Stimulated activated CD8-positive, alpha-beta memory T cell treated with anti-CD3 and anti-CD28 coated beads, Interleukin-15, amount 100 ng/mL, for 1 hour (primary cell): ENCODE measurements around the gene MIPEP.

Experiments used
- DNase-seq: peaks from one replicate; pipeline ENCODE4 v3.0.0-alpha.2; 2020; ENCODE audit warnings: low read depth

Gene MIPEP

DNA sequence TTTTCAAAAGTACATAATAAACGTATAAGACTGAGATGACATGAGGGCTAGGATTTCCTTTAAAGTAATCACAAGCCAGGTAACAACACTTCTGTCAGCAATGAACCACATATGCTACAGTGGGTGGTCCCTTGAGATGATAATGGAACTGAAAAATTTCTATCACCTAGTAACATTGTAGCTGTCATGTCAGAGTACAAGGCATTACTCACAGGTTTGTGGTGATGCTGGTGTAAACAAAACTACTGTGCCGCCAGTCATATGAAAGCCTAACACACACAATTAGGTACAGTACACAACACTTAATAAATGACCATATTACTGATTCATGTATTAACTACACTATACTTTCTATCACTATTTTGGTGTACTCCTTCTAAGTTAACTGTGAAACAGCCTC lies 36.8 kb downstream of the MIPEP start:
- no peak for DNase-seq

- DNase-seq = no peak
Observed at GRCh38 chr13:23851106-23851505, 38.1 kb downstream of the MIPEP start.

DNA sequence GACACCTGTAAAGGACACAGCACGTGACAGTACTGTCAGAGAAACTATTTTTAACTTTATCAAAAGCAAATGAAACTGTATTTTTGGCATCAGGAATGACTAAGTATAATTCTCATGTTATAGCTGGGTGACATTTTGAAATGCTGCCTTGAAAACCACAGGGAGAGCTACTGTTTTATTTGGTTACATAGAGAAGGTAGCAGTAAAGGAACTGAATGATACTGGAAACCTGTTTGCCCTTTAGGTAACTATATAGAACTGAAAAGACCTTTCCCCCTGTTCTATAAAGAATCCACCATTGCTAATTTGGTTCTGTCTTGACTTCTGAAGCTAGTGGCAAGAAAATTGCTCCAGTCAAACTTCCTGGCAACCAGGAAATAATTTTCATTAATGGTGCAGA lies 39.1 kb downstream of the MIPEP start:
- DNase-seq = no peak

DNA sequence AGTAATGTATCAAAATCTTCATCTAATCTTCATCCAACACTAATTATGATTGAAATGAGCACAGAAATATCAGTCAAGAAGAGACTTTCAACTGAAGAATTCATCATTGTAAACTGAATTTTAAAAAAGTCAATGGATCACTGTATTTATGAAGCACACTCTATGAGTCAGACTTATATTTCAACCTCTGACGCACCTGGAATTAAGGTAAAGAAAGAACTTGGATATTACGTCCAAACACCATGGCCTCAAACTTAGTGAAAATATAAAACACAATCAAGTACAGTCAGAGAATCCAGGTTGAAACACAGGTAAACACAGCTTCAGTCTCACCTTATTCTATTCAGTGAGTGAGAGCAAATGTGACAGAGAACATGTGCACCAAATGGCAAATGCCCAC lies 39.5 kb downstream of the MIPEP start:
- no peak for DNase-seq

GRCh38 chr13:23848646-23849141 lies 40.5 kb downstream of the MIPEP start:
- no peak for DNase-seq

- no peak for DNase-seq
Observed at GRCh38 chr13:23848019-23848418, 41.2 kb downstream of the MIPEP start.

DNA sequence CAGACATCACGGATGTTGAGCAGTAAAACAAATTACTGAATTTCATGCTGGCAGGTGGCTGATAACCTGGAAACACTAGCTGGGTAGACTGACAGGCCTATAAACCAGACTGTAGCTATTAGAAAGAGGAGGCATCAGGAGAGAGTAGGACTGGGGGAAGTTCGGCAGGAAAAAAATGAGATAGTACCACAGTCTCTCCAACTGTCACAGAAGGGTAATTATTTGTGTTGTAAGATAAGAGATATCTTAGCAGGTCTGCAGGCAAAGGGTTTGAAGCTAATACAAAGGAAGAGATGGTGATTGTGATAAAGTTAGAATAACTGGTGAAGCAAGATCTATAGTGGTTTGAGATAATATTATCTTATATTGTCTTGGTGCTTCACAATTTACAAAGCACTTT lies 41.7 kb downstream of the MIPEP start:
- no peak for DNase-seq

DNA sequence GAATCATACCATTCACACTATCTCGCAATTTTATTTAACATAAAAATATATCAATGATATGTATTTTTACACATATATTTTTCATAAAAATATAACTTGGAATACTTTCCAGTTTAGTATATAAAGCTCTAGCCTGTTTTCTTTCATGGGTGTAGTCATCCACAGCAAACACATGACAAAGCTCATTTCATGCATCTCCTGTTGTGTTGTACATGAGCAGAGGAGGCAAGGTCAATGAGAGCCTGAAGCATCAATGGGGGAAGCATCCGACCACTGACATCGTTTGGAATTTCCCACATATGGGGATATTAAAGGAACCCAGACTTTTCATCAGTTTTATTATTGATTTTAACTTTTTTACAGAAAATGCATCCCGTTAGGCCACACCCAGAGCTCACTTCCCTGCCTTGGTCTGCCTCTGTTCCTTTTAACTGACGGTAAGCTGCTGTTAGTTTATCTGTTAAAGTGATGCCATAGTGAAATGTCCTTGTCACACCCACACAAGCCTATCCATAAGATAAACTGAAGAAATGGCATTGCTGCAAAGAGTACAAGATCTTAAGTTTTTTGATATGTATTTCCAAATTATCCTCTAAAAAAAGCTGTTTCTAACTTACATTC lies 44.0 kb downstream of the MIPEP start:
- no peak for DNase-seq

DNA sequence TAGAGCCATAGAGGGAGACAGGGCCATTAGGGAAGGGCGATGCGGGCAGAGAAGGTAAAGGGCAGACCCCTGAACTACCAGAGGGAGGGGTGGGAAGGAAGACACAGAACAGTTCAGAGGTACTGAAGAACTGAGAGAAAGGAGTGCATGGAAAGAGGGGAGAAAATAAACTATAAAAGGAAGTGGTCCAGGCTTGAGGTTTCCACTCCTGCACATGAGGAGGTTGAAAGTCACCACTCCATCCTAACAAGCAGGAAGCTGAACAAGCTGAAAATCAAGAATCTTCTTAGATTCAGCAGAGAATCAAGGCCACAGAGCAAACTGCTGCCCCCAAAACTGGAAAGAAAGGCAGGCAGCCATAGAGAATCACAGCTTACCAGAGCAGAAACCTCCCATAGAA lies 45.1 kb downstream of the MIPEP start:
- no peak for DNase-seq

DNA sequence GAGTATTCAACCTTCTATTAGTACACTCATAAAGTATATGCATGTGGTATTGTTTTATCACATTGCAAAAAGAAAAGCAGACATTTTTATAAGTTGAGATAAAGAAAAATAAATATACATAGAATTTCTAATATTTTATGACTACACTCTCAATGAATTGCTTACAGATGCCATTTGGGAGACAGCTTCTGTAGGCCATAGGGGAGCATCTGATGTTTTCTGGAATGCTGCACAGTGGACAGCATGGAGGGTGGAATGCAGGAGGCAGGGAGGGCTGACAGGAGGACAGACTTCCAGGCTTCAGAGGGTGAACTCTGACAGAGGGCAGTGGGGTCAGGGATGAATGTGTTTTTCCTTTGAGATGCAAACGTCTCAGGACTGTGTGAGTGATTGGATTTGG lies 45.8 kb downstream of the MIPEP start:
- no peak for DNase-seq

- no peak for DNase-seq
Observed at GRCh38 chr13:23842406-23842805, 46.8 kb downstream of the MIPEP start.

GRCh38 chr13:23833733-23834611 lies 55.2 kb downstream of the MIPEP start:
- no peak for DNase-seq

DNA sequence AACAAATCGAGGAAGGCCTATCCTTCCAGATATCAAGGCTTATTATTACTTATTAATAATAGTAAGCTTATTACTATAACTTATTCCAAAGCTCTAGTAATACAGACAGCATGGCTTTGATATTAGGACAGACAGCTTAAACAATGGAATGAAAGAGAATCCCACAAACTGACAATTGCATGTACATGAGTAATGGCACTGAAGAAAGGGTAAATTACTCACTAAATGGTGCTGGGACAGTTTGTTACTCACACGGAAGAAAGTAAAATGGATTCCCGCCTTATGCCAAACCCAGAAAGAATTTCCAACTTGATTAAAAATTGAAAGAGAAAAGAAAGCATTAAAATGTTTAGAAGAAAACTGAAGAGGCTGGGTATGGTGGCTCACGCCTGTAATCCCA lies 60.3 kb downstream of the MIPEP start:
- no peak for DNase-seq

DNA sequence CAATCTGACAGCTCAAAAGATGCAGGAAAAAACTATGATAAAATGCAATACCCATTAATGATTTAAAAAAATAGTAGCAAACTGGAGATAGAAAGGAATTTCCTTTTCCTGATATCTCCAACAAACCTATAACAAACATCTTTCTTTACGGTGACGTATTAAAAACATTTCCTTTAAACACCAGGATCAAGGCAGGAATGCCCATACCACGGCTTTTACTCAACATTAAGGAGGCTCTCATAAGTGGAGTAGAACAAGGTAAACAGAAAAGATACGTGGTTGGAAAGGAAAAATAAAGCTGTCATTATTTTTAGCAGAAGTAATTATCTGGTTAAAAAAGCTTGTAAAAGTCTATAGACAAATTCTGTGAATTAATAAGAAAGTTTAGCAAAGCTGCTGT lies 61.1 kb downstream of the MIPEP start:
- no peak for DNase-seq

DNA sequence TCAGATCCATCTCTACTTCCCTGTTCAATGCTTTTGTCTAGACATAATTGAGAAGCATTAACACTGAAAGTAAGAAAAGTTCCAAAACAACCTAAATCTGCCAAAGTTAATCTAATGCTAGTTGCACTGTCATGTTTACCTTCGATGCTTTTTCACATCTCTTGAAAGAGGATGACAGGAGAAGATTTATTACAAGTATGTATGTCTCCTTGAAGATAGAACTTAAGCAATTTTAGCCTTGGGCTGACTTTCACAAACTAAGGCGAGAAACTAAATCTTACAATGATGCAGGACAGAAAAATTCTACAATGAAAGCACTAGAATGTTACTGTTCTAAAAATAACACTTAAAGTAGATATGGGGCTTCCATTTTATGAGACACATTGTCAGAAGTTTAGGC lies 64.0 kb downstream of the MIPEP start:
- DNase-seq = no peak

DNA sequence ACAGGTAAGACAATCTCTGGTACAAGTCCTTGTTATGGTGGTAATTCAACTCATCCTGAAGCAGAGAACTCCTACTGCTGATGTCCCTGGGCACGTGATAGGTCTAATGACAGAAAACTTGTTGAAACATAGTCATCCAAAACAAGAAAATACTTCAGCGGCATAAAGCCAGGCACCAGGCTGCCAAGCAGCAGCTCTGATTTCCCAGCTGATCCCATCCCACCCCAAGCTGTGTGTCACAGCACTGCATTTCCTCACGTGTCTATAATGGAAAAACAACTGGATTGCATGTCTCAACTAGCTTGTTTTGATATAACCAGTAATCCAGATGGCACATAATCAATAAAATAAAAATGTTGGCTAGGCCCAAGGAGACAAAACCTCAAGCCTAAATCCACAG lies 64.8 kb downstream of the MIPEP start:
- no peak for DNase-seq

- no peak for DNase-seq
Observed at GRCh38 chr13:23822252-23822824, 66.9 kb downstream of the MIPEP start.

DNA sequence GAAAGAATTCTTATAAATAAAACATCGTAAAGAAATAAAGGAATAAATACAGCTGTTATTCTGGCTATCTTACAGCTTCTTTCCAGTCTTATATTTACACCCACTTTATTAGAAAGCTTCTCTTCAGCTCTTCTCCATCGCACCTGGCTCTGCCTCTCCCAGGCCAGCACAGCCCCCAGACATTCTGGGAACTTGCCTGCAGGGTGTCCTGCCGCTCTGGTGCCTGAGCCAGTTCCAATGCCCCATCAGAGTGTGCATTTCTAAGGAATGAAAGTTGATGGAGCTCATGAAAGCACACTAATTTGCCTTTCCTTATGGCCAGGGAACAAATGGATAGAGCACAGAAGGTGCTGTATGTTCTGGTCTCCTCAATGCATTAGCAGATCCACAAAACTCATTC lies 68.7 kb downstream of the MIPEP start:
- DNase-seq = no peak

DNA sequence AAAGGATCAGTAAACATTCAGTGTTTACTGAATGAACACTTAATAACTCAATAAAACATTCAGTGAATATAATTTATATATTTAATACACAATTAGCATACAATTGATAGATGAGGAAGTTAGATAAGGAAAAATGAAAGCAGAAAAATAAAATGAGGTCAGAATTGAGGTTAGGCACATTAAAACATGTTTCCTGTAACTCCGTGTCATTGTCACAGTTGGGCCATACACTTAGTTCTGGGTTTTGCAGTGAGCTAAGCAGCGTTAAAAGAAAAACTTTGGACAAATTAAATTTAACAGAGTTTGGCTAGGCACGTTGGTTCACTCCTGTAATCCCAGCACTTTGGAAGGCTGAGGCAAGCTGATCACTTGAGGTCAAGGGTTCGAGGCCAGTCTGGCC lies 71.4 kb downstream of the MIPEP start:
- no peak for DNase-seq

DNA sequence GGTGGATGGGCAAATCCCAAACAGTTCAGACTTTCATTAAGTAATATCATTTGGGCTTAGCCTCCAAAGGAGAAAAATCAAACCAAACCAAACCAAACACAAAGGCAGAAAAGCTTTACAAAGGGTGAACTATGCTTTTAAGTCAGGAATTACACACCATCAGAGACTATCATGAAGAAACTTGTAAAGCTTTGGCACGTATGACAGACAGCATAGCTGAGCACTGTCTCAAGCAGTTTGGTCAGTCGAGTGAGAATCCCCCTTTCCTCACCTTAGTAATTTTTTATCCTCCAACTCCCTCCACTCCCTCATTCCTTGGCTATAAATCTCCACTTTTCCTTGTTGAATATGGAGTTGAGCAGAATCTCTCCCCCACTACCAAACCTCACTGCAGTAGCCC lies 72.1 kb downstream of the MIPEP start:
- no peak for DNase-seq

- DNase-seq = no peak
Observed at GRCh38 chr13:23813635-23814034, 75.6 kb downstream of the MIPEP start.

DNA sequence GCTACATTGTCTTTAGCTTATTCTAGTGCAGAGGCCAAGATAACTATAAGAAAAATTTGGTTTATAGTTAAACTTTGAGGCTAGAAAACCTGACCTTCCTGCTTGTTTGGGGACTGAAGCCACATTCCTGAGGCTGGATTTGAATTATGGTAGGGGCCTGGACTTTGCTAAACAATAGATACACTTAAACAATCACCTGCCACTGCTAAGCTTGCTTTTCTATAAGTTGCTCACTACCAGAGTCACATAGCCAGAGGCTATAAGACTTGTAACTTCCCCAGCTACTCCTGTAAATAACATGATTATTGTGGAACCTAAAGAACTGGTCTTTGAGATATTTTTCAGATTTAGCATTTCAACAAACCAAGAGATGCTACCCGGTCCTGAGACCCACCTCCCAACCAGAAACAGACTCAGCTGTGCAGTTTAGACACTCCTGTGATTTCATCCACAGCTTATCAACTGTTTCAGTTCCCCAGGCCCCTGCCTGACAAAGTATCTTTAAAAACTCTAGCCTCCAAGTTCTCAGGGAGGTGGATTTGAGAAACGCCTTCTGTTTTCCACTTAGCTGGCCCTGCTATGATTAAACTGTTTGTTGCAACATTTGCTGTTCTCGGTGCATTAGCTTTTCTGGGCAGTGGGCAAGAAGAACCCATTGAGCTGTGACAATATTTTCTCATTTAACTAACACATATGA lies 77.7 kb downstream of the MIPEP start:
- DNase-seq = no peak
